ENCODE data around the gene LIM2.
"Not testable (repeated sequence)": the region's sequence is repeated elsewhere in the genome, so short reads cannot be mapped to it uniquely, and the experiment has no call there.

The LIM2 gene

DNA sequence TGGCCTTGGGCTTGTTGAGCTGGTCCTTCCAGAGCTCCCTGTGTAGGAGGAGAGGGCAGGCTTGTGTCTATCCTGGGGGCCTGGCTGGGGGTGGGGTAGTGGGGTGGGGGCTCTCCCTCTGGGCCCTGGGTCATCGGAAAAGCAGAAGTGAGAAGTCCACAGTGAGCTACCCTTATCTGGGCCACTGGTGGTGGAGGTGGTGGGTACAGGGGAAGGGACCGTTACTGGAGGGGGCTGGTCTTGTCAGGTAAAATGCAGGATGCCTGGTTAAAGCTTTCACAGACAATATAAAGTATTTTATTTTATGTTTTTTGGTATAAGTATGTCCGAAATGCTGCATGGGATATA is 30.0 kb upstream of the LIM2 start:
- Histone ChIP-seq H3K4me3 (ENCODE audit: insufficient read depth, low read depth, low read length) (no peak overlapping the region), H3K27me3 (ENCODE audit: control insufficient read depth, insufficient read depth, low read length, poor library complexity, severe bottlenecking) (peaks cover 11% of the 10 kb centered on the region), H3K9me3 (ENCODE audit: control insufficient read depth, low read length) (no peaks in the 10 kb centered on the region), H3K27ac (ENCODE audit: insufficient read depth, low read depth, low read length, poor library complexity, severe bottlenecking) (no peak overlapping the region), H3K4me1 (ENCODE audit: control insufficient read depth, insufficient read depth, low read length) (no peaks in the 10 kb centered on the region), H3K36me3 (ENCODE audit: control insufficient read depth, insufficient read depth, low read length) (no peaks in the 10 kb centered on the region)
- 89 to 96% methylated on average over 2 of the region's 3 CpGs for WGBS, 2 experiments

- Histone ChIP-seq H3K27me3 (ENCODE audit: control insufficient read depth, insufficient read depth, low read length, poor library complexity, severe bottlenecking) (peaks cover 11% of the 10 kb centered on the region), H3K9me3 (ENCODE audit: control insufficient read depth, low read length) (no peaks in the 10 kb centered on the region), H3K27ac (ENCODE audit: insufficient read depth, low read depth, low read length, poor library complexity, severe bottlenecking) (no peak within 1 kb of the TSS), H3K4me3 (ENCODE audit: insufficient read depth, low read depth, low read length) (no peak within 1 kb of the TSS), H3K4me1 (ENCODE audit: control insufficient read depth, insufficient read depth, low read length) (no peaks in the 10 kb centered on the region), H3K36me3 (ENCODE audit: control insufficient read depth, insufficient read depth, low read length) (no peaks in the 10 kb centered on the region)
- 83% methylated on average over 21 of the region's 21 CpGs for WGBS, 2 experiments
These were observed 29.5 kb upstream of the LIM2 start, which contains the start of gene SIGLEC10 for GRCh38 chr19:51417107-51417809. TSS of gene SIGLEC10 (minus strand) at chr19:51417642. CDS start at chr19:51417581, 61 bp downstream.

GRCh38 chr19:51416422-51416821 is 28.6 kb upstream of the LIM2 start:
- not testable (repeated sequence) for H3K4me3 ChIP-seq (ENCODE audit: insufficient read depth, low read depth, low read length); H3K27me3 ChIP-seq (ENCODE audit: control insufficient read depth, insufficient read depth, low read length, poor library complexity, severe bottlenecking); H3K27ac ChIP-seq (ENCODE audit: insufficient read depth, low read depth, low read length, poor library complexity, severe bottlenecking); H3K36me3 ChIP-seq (ENCODE audit: control insufficient read depth, insufficient read depth, low read length); H3K9me3 ChIP-seq (ENCODE audit: control insufficient read depth, low read length); H3K4me1 ChIP-seq (ENCODE audit: control insufficient read depth, insufficient read depth, low read length)
- WGBS, 2 experiments = 91 to 92% methylated on average over 13 of the region's 15 CpGs

- 92 to 93% methylated on average over 12 of the region's 12 CpGs for WGBS, 2 experiments
- Histone ChIP-seq H3K4me1 (ENCODE audit: control insufficient read depth, insufficient read depth, low read length) (no peaks in the 10 kb centered on the region), H3K36me3 (ENCODE audit: control insufficient read depth, insufficient read depth, low read length) (no peaks in the 10 kb centered on the region), H3K9me3 (ENCODE audit: control insufficient read depth, low read length) (no peaks in the 10 kb centered on the region), H3K27me3 (ENCODE audit: control insufficient read depth, insufficient read depth, low read length, poor library complexity, severe bottlenecking) (no peaks in the 10 kb centered on the region), H3K4me3 (ENCODE audit: insufficient read depth, low read depth, low read length) (no peak overlapping the region), H3K27ac (ENCODE audit: insufficient read depth, low read depth, low read length, poor library complexity, severe bottlenecking) (no peak overlapping the region)
These were observed 27.4 kb upstream of the LIM2 start for GRCh38 chr19:51415187-51415586.

DNA sequence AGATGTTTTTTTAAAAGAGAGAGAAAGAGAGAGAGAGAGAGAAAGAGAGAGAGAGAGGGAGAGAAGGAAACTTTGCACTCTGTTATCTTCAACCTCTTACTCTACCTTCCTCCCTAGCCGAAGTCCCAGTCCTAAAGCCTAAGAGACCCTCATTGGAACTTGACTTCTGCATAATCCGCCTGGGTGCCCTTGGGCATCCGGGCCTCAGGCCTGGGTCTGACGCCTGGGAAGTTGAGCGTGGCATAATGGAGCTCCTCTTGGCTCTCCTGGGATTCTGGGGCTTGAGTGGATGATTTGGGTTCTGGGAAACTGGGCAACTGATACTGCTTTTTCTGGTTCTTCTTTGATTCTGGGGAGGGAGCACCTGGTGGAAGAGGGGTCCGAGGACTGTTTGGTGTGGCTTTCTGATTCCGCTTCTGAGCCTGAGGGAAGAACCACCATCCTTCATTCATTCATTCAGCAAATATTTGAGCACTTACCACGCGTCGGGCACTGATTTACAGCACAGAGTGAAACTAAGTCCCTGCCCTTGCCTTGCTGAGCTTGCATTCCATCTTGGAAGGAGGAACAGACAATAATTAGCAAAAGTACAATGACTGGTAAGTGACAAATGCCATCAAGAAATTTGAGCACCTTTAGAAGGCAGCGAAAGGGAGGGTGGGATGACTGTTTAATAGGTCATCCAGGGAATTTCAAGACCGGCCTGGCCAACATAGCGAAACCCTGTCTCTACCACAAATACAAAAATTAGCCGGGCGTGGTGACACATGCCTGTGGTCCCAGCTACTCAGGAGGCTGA is 23.4 kb upstream of the LIM2 start:
- H3K36me3 ChIP-seq (ENCODE audit: control insufficient read depth, insufficient read depth, low read length) = no peaks in the 10 kb centered on the region

DNA sequence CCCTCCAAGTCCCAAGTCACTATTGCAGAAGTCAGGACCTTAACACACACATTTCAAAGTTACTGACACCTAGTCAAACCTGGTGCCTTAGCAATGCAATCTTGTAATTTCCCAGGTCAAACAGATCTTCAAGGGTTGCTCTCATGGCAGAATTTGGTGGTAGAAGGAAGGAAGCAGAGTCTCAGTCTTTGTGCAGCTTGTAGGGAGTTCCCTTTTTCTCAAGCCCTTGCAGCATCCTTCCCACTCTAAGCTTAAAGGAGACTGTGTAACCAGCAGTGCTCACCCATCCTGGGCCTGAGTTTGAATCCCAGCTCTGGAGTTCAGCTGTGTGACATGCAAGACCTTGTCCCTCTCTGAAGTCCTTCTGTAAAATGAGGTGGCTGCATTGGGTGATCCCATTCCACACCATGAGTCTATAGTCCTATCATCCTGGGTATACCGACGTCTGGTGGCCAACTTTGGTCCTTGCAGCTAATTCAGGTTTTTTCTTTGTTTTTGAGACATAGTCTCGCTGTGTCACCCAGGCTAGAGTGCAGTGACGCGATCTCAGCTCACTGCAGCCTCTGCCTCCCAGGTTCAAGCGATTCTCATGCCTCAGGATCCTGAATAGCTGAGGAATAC is 19.8 kb upstream of the LIM2 start:
- H3K36me3 ChIP-seq (ENCODE audit: control insufficient read depth, insufficient read depth, low read length) = peaks cover 6% of the 10 kb centered on the region
- no peak overlapping the region for H3K27ac ChIP-seq (ENCODE audit: insufficient read depth, low read depth, low read length, poor library complexity, severe bottlenecking)
- no peaks in the 10 kb centered on the region for H3K27me3 ChIP-seq (ENCODE audit: control insufficient read depth, insufficient read depth, low read length, poor library complexity, severe bottlenecking)
- H3K4me1 ChIP-seq (ENCODE audit: control insufficient read depth, insufficient read depth, low read length) = no peaks in the 10 kb centered on the region
- WGBS, 2 experiments = 73 to 75% methylated on average over 6 of the region's 6 CpGs
- no peak overlapping the region for H3K4me3 ChIP-seq (ENCODE audit: insufficient read depth, low read depth, low read length)
- no peaks in the 10 kb centered on the region for H3K9me3 ChIP-seq (ENCODE audit: control insufficient read depth, low read length)

More for the DNA sequence above, 23.4 kb upstream of the LIM2 start:
- no peak overlapping the region for H3K27ac ChIP-seq (ENCODE audit: insufficient read depth, low read depth, low read length, poor library complexity, severe bottlenecking)
- no peak overlapping the region for H3K4me3 ChIP-seq (ENCODE audit: insufficient read depth, low read depth, low read length)
- no peaks in the 10 kb centered on the region for H3K4me1 ChIP-seq (ENCODE audit: control insufficient read depth, insufficient read depth, low read length)
- WGBS, 2 experiments = 92 to 93% methylated on average over 15 of the region's 15 CpGs
- no peaks in the 10 kb centered on the region for H3K27me3 ChIP-seq (ENCODE audit: control insufficient read depth, insufficient read depth, low read length, poor library complexity, severe bottlenecking)
- H3K9me3 ChIP-seq (ENCODE audit: control insufficient read depth, low read length) = no peaks in the 10 kb centered on the region

DNA sequence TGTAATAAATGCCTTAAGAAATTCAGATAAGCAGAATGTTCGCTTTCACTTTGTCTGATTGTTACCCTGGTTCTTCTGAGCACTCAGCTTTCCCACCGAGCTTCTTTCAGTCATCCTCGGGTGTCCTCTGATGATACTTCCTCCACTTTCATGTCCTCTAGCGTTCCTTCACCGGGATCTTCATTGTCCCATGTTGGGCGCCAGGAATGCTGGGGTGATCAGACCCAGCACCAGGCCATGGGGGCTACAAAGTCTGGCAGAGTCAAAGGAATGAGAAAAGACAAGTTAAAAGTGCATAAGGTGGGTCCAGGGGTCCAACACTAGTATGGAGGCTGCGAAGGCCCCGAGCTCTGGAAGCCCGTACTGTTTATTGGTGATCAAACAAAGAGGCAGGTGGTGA is 14.3 kb upstream of the LIM2 start:
- no peak overlapping the region for H3K27ac ChIP-seq (ENCODE audit: insufficient read depth, low read depth, low read length, poor library complexity, severe bottlenecking)
- no peak overlapping the region for H3K4me3 ChIP-seq (ENCODE audit: insufficient read depth, low read depth, low read length)
- peaks cover 4% of the 10 kb centered on the region for H3K9me3 ChIP-seq (ENCODE audit: control insufficient read depth, low read length)
- H3K36me3 ChIP-seq (ENCODE audit: control insufficient read depth, insufficient read depth, low read length) = peaks cover 10% of the 10 kb centered on the region
- H3K4me1 ChIP-seq (ENCODE audit: control insufficient read depth, insufficient read depth, low read length) = no peaks in the 10 kb centered on the region
- H3K27me3 ChIP-seq (ENCODE audit: control insufficient read depth, insufficient read depth, low read length, poor library complexity, severe bottlenecking) = no peaks in the 10 kb centered on the region
- WGBS, 2 experiments = 95 to 97% methylated on average over 9 of the region's 9 CpGs

DNA sequence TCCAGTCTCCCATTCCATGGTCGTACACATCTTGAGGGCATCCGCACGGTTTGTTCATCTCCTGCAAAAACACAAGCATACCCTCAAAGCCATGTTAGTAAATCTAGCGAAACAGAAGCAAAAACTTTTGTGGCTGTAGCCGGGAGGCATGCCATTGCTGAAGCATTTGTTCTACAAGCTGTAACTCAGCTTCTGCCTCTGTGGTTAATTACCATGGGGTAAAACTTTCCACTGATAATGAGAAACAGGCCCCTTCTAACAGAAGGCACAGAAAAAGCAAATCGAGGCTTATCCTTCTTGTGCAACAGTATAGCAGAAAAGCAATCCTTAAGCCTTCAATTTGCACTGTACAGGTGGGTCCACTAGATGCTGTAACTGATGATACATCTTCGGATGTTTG is 12.2 kb upstream of the LIM2 start:
- not testable (repeated sequence) for H3K9me3 ChIP-seq (ENCODE audit: control insufficient read depth, low read length); H3K27me3 ChIP-seq (ENCODE audit: control insufficient read depth, insufficient read depth, low read length, poor library complexity, severe bottlenecking); H3K4me1 ChIP-seq (ENCODE audit: control insufficient read depth, insufficient read depth, low read length); H3K36me3 ChIP-seq (ENCODE audit: control insufficient read depth, insufficient read depth, low read length); H3K4me3 ChIP-seq (ENCODE audit: insufficient read depth, low read depth, low read length); H3K27ac ChIP-seq (ENCODE audit: insufficient read depth, low read depth, low read length, poor library complexity, severe bottlenecking)
- WGBS, 2 experiments = 95 to 97% methylated on average over 7 of the region's 7 CpGs

- Histone ChIP-seq H3K9me3 (ENCODE audit: control insufficient read depth, low read length) (peaks cover 4% of the 10 kb centered on the region), H3K27me3 (ENCODE audit: control insufficient read depth, insufficient read depth, low read length, poor library complexity, severe bottlenecking) (no peaks in the 10 kb centered on the region), H3K4me1 (ENCODE audit: control insufficient read depth, insufficient read depth, low read length) (peaks cover 3% of the 10 kb centered on the region), H3K36me3 (ENCODE audit: control insufficient read depth, insufficient read depth, low read length) (peaks cover 10% of the 10 kb centered on the region), H3K27ac (ENCODE audit: insufficient read depth, low read depth, low read length, poor library complexity, severe bottlenecking) (no peak overlapping the region), H3K4me3 (ENCODE audit: insufficient read depth, low read depth, low read length) (no peak overlapping the region)
- 38 to 70% methylated on average over 1 to 3 of the region's 5 CpGs for WGBS, 2 experiments
These were observed 11.5 kb upstream of the LIM2 start for GRCh38 chr19:51399231-51399630.

DNA sequence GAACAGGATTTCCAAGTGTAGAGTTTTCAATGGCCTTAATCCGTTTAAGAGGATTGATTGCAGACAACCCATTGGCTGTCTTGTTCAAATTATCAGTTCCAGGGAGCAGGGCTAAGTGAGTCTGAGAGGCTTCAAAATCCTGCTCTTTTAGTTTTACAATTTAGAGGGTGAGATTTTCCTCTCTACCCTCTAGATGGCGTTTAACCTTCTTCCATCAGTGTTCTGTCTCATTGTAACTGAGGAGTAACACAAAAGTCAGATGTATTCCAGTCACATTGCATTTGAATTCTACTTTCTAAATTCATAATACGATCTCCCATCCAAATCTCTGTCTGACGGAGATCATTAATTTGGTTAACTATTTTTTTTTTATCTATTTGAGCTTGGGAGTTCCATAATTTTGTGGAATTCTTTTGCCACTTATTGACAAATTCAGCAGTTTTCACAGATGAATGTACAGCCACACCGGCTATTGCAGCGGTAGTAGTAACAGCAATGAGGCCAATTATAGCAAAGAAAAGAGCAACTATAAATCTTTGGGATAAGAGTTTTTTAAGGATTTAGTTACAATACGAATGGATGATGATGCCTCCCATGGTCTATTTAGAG is 10.4 kb upstream of the LIM2 start:
- Histone ChIP-seq H3K36me3 (ENCODE audit: control insufficient read depth, insufficient read depth, low read length) (peaks cover 4% of the 10 kb centered on the region), H3K27ac (ENCODE audit: insufficient read depth, low read depth, low read length, poor library complexity, severe bottlenecking) (no peak overlapping the region), H3K9me3 (ENCODE audit: control insufficient read depth, low read length) (peaks cover 4% of the 10 kb centered on the region), H3K4me3 (ENCODE audit: insufficient read depth, low read depth, low read length) (no peak overlapping the region), H3K27me3 (ENCODE audit: control insufficient read depth, insufficient read depth, low read length, poor library complexity, severe bottlenecking) (no peaks in the 10 kb centered on the region), H3K4me1 (ENCODE audit: control insufficient read depth, insufficient read depth, low read length) (peaks cover 7% of the 10 kb centered on the region)
- WGBS, 2 experiments = 55 to 59% methylated on average over 6 to 7 of the region's 7 CpGs

Measured in ectodermal cell (in vitro differentiated cells).